ENCODE results near the gene MRPL9.

The MRPL9 gene

GRCh38 chr1:151733126-151733525 lies 30.2 kb downstream of the MRPL9 start:
- TF ChIP-seq CTCF (IDR thresholded peaks at IDR 0.05; ENCODE audit: low read depth, low read length, missing control alignments): no peak
- Histone ChIP-seq H3K27me3 (replicated peaks) (no peaks in the 10 kb centered on the region), H3K4me3 (ENCODE audit: low read depth, low read length) (no peak overlapping the region), H3K27ac (no peak overlapping the region), H3K36me3 (replicated peaks) (no peaks in the 10 kb centered on the region)
- DNase-seq: no peak
- in situ Hi-C loops (cut with HindIII; ENCODE audit: low pct_ligation_motif_present, low sequenced_read_pairs): no loop called here

GRCh38 chr1:151729966-151730291 lies 33.4 kb downstream of the MRPL9 start:
- H3K36me3 ChIP-seq (replicated peaks): no peaks in the 10 kb centered on the region
- no peak overlapping the region for H3K4me3 ChIP-seq (ENCODE audit: low read depth, low read length)
- in situ Hi-C loops (cut with HindIII; ENCODE audit: low pct_ligation_motif_present, low sequenced_read_pairs): no loop called here
- DNase-seq: no peak
- H3K27ac ChIP-seq: no peak overlapping the region
- peaks cover 4% of the 10 kb centered on the region for H3K27me3 ChIP-seq (replicated peaks)
- no peak for TF ChIP-seq CTCF (IDR thresholded peaks at IDR 0.05; ENCODE audit: low read depth, low read length, missing control alignments)

- Histone ChIP-seq H3K27ac (no peak overlapping the region), H3K36me3 (replicated peaks) (no peaks in the 10 kb centered on the region), H3K27me3 (replicated peaks) (peaks cover 4% of the 10 kb centered on the region), H3K4me3 (ENCODE audit: low read depth, low read length) (no peak overlapping the region)
- DNase-seq: no peak
- in situ Hi-C loops (cut with HindIII; ENCODE audit: low pct_ligation_motif_present, low sequenced_read_pairs): no loop called here
- TF ChIP-seq CTCF (IDR thresholded peaks at IDR 0.05; ENCODE audit: low read depth, low read length, missing control alignments): no peak
Observed at GRCh38 chr1:151729157-151729965, 33.9 kb downstream of the MRPL9 start.

- no peak overlapping the region for H3K27ac ChIP-seq
- H3K36me3 ChIP-seq (replicated peaks): no peaks in the 10 kb centered on the region
- DNase-seq: peak; percentile 25
- H3K4me3 ChIP-seq (ENCODE audit: low read depth, low read length): no peak overlapping the region
- peaks cover 11% of the 10 kb centered on the region for H3K27me3 ChIP-seq (replicated peaks)
- in situ Hi-C loops (cut with HindIII; ENCODE audit: low pct_ligation_motif_present, low sequenced_read_pairs): no loop called here
- TF ChIP-seq CTCF (IDR thresholded peaks at IDR 0.05; ENCODE audit: low read depth, low read length, missing control alignments): no peak
Observed at GRCh38 chr1:151728151-151729054, 34.9 kb downstream of the MRPL9 start.

- in situ Hi-C loops (cut with HindIII; ENCODE audit: low pct_ligation_motif_present, low sequenced_read_pairs): no loop called here
- Histone ChIP-seq H3K36me3 (replicated peaks) (no peaks in the 10 kb centered on the region), H3K27ac (no peak overlapping the region), H3K27me3 (replicated peaks) (peaks cover 32% of the 10 kb centered on the region), H3K4me3 (ENCODE audit: low read depth, low read length) (no peak overlapping the region)
- TF ChIP-seq CTCF (IDR thresholded peaks at IDR 0.05; ENCODE audit: low read depth, low read length, missing control alignments): no peak
- DNase-seq: no peak
Observed at GRCh38 chr1:151723726-151724370, 39.4 kb downstream of the MRPL9 start.
